HUES6 (cell line): ENCODE results near the gene CTBP1.

Experiments used
- H3K27ac ChIP-seq: 2 replicates; pipeline ENCODE4 v1.7.0; 2013; ENCODE audit warnings: low read depth, mild to moderate bottlenecking, low read length, inconsistent platforms
- H3K27me3 ChIP-seq: 2 replicates; pipeline ENCODE4 v1.6.1; 2013; ENCODE audit warnings: low read length; ENCODE audit not compliant: control insufficient read depth, insufficient read depth
- H3K36me3 ChIP-seq: 2 replicates; pipeline ENCODE4 v1.6.1; 2013; ENCODE audit warnings: low read length; ENCODE audit not compliant: control insufficient read depth, insufficient read depth
- H3K4me1 ChIP-seq: 2 replicates; pipeline ENCODE4 v1.6.1; 2013; ENCODE audit warnings: low read length; ENCODE audit not compliant: control insufficient read depth, insufficient read depth
- H3K4me3 ChIP-seq: 2 replicates; pipeline ENCODE4 v1.5.1; 2013; ENCODE audit warnings: low read depth, low read length
- H3K9ac ChIP-seq: one replicate; pipeline ENCODE4 v1.6.1; 2013; ENCODE audit warnings: mild to moderate bottlenecking, low read length
- H3K9me3 ChIP-seq: 2 replicates; pipeline ENCODE4 v1.6.1; 2013; ENCODE audit warnings: low read depth, low read length; ENCODE audit not compliant: control insufficient read depth, insufficient read depth

Gene CTBP1

GRCh38 chr4:1220566-1220965, 28.4 kb downstream of the CTBP1 start:
- no peak overlapping the region for H3K27ac ChIP-seq
- H3K9me3 ChIP-seq, result no peaks in the 10 kb centered on the region
- no peaks in the 10 kb centered on the region for H3K27me3 ChIP-seq
- H3K4me1 ChIP-seq, result no peaks in the 10 kb centered on the region
- H3K36me3 ChIP-seq, result peaks cover 75% of the 10 kb centered on the region
- H3K9ac ChIP-seq, result no peak overlapping the region
- no peak overlapping the region for H3K4me3 ChIP-seq

DNA sequence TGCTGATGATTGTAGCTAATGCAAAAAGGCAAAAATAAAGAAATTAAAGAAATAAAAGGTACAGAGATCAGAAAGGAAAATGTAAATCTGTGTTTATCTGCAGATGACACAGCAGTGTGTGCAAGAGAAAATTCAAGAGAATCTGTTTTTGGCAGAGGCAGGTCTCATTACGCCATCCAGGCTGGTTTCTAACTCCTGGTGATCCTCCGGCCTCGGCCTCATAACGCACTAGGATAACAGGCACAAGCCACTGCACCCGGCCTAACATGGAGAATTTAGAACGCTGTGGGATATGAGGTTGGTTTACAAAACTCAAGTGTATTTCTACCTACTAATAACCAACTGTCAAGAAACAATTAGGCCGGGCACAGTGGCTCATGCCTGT, 29.4 kb downstream of the CTBP1 start:
- H3K36me3 ChIP-seq, result peaks cover 75% of the 10 kb centered on the region
- no peak overlapping the region for H3K9ac ChIP-seq
- H3K27me3 ChIP-seq, result no peaks in the 10 kb centered on the region
- H3K9me3 ChIP-seq, result no peaks in the 10 kb centered on the region
- H3K27ac ChIP-seq, result no peak overlapping the region
- H3K4me3 ChIP-seq, result no peak overlapping the region
- H3K4me1 ChIP-seq, result no peaks in the 10 kb centered on the region

GRCh38 chr4:1218634-1219565, 30.0 kb downstream of the CTBP1 start:
- H3K27me3 ChIP-seq, result no peaks in the 10 kb centered on the region
- H3K36me3 ChIP-seq, result peaks cover 75% of the 10 kb centered on the region
- H3K27ac ChIP-seq, result no peak overlapping the region
- H3K9me3 ChIP-seq, result no peaks in the 10 kb centered on the region
- H3K9ac ChIP-seq, result no peak overlapping the region
- H3K4me3 ChIP-seq, result no peak overlapping the region
- no peaks in the 10 kb centered on the region for H3K4me1 ChIP-seq

GRCh38 chr4:1217366-1217765, 31.6 kb downstream of the CTBP1 start:
- Histone ChIP-seq H3K4me1 (no peaks in the 10 kb centered on the region), H3K9ac (no peak overlapping the region), H3K27me3 (no peaks in the 10 kb centered on the region), H3K27ac (no peak overlapping the region), H3K9me3 (no peaks in the 10 kb centered on the region), H3K4me3 (no peak overlapping the region), H3K36me3 (peaks cover 82% of the 10 kb centered on the region)

DNA sequence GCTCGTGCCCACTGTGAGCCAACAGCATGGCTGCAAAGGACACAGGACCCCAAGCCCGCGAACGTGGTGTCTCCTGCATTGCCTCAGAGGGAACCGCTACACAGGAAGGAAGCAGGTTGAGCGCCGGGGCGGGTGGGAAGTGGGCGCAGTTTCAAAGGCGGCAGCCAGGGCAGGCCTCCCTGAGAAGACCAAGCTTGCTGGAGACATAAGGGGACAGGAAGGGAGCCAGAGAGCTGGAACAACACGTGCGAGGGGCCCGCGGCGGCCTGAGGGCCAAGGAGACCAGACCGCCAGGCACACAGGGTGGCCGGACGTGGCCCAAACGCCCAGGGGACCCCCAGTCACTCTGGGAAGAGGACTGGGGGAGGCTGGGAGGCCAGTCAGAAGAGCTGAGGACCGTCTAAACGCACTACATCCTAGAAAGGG, 32.0 kb downstream of the CTBP1 start:
- no peaks in the 10 kb centered on the region for H3K9me3 ChIP-seq
- no peak overlapping the region for H3K4me3 ChIP-seq
- no peak overlapping the region for H3K27ac ChIP-seq
- H3K4me1 ChIP-seq, result no peaks in the 10 kb centered on the region
- peaks cover 85% of the 10 kb centered on the region for H3K36me3 ChIP-seq
- H3K9ac ChIP-seq, result no peak overlapping the region
- H3K27me3 ChIP-seq, result no peaks in the 10 kb centered on the region

GRCh38 chr4:1216076-1216614, 32.8 kb downstream of the CTBP1 start:
- peaks cover 85% of the 10 kb centered on the region for H3K36me3 ChIP-seq

GRCh38 chr4:1215141-1216075, 33.5 kb downstream of the CTBP1 start:
- Histone ChIP-seq H3K9me3 (no peaks in the 10 kb centered on the region), H3K4me3 (no peak overlapping the region), H3K27ac (no peak overlapping the region), H3K36me3 (peaks cover 84% of the 10 kb centered on the region), H3K9ac (no peak overlapping the region), H3K4me1 (no peaks in the 10 kb centered on the region), H3K27me3 (no peaks in the 10 kb centered on the region)

More at GRCh38 chr4:1216076-1216614, 32.8 kb downstream of the CTBP1 start:
- Histone ChIP-seq H3K27me3 (no peaks in the 10 kb centered on the region), H3K27ac (no peak overlapping the region), H3K4me3 (no peak overlapping the region), H3K9ac (no peak overlapping the region), H3K4me1 (no peaks in the 10 kb centered on the region), H3K9me3 (no peaks in the 10 kb centered on the region)

DNA sequence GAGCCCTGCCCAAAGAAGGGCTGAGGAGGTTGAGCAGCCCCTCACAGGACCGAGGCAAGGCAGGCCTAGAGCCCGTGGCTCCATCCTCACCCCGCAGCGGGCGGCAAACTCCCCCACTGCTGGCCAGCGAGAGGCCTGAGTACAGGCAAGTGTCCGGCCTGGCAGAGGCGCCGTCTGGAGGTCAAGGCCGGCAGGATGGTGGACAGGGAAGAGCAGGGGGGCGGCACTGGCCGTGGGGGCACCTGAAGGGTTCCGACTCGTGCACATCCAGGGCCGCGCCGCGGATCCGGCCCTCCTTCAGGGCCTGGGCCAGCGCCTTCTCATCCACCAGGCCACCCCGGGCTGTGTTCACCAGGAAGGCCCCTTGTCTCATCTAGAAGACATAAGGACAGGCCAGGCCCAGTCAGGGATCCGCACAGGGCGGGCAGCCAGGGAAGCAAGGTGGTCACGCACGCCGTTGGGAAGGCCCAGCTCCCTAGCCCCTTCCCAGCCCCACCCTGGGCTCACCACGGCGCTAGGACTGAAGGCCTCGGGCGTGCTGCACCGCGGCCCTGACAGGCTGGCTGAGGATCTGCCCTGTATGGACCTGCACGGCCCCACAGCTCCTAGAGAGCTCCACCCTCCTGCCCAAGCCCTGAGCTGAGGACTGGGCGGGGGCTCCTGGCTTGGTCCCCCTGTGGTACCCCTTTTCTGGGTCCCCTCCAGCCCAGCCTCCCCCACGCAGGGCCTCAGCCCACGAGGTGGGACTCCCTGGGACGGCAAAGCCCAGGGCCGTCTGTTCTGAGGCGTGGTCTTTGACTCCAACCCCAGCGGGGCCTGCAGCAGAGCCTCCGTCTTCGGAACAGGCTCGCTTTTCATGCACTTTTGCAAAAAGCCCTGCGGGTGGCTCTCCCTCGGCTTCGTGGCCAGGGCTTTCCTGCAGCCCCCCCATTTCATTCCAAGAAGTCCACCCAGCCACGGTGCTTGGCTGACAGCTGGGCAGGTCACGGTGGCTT, 34.5 kb downstream of the CTBP1 start:
- Histone ChIP-seq H3K9ac (no peak overlapping the region), H3K4me1 (no peaks in the 10 kb centered on the region), H3K27ac (no peak overlapping the region), H3K9me3 (no peaks in the 10 kb centered on the region), H3K36me3 (peaks cover 82% of the 10 kb centered on the region), H3K27me3 (no peaks in the 10 kb centered on the region), H3K4me3 (no peak overlapping the region)

DNA sequence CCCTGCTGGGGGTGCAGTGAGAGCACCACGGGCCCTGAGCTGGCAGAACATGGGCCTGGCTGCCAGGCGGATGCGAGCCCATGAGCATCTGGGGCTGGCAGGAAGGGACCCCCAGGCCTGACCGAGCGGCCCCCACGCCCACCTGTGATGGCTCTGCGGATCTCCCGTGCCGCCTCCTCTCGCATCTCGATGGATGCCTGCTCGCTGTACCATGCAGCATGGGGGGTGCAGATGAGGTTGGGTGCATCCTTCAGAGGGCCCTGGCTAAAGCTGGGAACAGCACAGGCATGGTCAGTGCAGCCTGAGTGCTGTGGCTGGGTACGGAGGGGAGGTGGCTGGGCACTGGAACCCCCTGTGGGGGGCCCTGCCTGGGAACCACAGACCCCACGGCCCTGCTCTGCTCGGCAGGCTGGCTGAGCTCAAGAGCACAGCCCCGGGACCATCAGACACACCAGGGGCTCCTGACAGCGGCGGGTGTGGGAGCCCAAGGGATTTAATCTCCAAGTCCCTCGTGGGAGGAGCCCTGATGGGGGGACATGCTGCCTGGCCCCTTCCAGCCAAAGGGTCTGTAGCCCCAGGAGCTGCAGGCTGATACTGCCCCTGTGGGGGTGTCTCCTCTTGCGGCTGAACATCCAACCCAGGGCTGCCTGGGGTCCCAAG, 35.5 kb downstream of the CTBP1 start:
- peaks cover 84% of the 10 kb centered on the region for H3K36me3 ChIP-seq
- H3K27me3 ChIP-seq, result no peaks in the 10 kb centered on the region
- H3K4me1 ChIP-seq, result no peaks in the 10 kb centered on the region
- no peak overlapping the region for H3K27ac ChIP-seq
- no peak overlapping the region for H3K9ac ChIP-seq
- no peak overlapping the region for H3K4me3 ChIP-seq
- H3K9me3 ChIP-seq, result no peaks in the 10 kb centered on the region
